Measurements from ENCODE around the gene PLIN5.
"Not testable (repeated sequence)": the region's sequence is repeated elsewhere in the genome, so short reads cannot be mapped to it uniquely, and the experiment has no call there.

The PLIN5 gene

DNA sequence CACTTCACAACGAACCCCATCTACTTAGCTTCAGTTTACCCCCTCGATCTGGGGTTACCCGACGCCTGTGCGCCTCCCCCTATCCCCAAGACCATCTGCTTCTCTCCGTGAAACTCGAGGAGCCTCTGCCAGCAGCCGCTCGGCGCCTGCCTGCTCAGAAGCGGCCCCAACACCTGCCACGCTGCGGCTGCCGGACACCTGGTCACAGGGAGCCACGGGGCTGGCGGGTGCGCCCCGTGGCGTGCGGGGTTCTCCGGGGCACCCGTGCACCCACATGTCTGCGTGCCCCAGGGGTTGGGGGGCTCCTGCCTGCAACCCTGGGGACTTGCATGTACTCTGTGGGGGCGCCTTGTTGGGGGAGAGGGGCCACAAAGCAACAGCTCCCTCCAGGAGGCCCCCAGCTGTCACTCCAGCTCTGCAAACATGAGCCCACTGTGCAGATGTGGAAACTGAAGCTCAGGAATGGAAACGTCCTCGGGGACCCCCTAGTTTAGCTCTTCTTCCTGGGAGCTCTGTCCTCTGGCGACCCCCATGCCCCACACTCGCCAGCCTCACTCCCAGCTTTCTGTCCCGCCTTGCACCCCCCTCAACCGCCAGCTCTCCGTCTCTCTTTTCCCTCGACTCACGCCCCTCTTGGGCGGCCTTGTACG, 31.5 kb upstream of the PLIN5 start:
- no peak for DNase-seq

DNA sequence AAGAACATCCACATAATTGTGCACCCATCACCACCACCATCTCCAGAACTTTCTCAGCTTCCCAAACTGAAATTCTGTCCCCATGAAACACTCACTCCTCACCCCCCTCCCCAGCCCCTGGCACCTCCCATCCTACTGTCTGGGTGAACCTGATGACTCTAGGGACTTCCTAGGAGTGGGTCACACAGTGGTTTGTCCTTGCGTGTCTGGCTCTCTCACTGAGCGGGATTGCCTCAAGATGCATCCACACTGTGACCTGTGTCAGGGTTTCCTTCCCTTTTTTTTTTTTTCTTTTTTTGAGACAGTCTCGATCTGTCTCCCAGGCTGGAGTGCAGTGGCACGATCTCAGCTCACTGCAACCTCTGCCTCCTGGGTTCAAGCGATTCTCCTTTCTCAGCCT, 28.5 kb upstream of the PLIN5 start:
- DNase-seq: not testable (repeated sequence)

DNA sequence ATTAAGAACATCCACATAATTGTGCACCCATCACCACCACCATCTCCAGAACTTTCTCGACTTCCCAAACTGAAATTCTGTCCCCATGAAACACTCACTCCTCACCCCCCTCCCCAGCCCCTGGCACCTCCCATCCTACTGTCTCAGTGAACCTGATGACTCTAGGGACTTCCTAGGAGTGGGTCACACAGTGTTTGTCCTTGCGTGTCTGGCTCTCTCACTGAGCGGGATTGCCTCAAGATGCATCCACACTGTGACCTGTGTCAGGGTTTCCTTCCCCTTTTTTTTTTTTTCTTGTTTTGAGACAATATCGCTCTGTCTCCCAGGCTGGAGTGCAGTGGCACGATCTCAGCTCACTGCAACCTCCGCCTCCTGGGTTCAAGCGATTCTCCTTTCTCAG, 27.1 kb upstream of the PLIN5 start:
- not testable (repeated sequence) for DNase-seq

DNA sequence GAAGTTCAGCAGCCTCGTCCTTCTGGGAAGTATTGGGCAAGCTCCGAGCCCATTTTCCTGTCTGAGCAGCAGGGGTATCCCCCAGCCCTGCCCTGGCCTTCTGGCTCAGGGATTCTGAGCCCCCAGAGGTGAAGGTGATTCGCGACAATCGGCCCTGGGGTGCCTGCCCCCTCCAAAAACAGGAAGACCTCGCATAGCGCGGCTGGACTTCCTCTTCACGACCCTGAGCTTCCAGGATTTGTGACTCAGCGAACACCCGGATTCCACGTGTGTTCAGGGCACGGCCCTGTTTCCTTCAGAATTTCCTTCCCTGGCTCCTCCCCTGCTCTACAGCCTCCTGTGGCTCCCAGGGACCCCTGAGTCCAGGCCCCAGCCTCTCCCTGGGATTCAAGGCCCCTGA, 24.5 kb upstream of the PLIN5 start, which contains the start of gene SEMA6B:
Gene SEMA6B, minus strand, starts transcription at position 116 of the 400 bp plus-strand sequence. CDS start 1,227 bp downstream, outside the sequence.
- no peak for DNase-seq

DNA sequence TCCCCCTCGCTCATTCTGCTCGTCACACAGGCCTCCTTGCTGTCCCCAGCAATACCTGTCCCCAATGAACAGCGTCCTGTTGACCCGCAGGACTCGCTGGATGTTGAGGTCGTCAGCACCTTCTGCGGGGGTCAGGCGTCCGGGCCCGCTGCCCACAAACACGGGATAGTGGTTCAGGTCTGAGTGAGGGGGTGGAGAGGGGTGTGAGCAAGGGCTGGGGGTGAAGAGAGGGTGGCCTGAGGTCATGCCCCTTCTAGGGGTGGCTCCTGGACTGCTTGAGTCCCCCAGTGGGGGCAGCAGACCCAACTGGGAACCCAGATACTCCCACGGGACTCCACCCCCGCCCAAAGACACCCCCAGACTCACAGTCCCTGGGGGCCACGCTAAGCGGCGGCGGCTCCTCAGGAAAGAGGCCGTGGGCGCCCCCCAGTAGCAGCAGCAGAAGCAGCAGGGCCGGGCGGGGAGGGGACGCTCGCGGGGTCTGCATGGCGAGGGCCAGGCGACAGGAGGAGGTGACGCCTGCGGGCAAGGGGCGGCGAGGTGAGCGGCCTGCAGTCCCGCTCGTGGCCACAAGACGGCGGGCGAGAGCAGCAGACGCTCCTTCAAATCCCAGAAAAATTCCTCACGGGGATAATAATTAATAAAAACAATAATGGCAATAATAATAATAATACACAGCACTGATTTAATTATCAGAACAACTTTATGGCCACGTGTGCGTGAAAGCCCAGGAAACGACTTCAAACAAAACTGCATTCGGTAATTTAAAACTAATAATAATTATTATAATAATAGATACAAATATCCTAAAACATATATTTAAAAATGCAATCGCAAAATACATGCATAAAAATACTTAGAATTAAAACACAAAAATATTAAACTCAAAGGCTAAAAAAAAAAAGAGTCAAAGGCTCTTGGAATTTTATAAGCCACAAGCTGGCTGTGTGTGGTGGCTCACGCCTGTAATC, 23.2 kb upstream of the PLIN5 start:
- no peak for DNase-seq

DNA sequence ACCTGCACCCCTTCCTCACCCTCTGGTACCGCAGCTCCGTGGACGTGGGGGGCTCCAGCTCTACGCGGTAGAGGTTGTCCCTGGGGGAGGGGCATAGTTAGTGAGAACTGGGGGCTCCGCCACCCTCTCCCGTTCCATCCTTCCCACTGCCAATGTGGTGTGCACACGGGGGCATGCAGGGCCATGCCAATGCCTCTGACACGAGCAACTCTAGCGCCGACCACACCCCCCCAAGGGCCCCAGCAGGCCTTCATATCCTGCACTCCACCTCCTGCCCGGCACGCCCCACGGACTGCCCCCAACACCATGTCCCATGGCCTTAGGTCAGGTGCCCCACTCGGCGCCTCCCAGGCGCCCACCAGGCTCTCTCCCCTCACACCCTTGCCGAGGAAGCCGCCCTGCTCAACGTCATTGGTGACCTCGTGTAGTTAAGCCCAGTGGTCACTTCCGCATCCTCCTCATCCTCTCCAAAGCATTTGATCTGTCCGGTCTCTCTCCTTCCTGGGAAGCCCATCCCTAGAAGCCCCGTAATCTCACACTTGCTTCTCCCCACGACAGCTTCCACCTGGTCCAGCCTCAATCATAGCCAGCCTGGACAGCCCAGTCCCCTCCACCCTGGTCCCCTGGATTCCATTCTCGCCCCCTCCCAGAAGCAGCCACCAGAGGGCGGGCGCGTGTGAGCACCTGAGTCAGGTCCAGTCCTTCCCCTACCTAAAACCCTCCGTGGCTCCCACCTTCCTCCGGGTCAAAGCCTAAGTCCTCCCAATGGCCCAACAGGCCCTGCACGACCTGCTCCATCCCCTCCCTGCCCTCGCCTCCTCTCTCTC, 22.3 kb upstream of the PLIN5 start:
- no peak for DNase-seq

DNA sequence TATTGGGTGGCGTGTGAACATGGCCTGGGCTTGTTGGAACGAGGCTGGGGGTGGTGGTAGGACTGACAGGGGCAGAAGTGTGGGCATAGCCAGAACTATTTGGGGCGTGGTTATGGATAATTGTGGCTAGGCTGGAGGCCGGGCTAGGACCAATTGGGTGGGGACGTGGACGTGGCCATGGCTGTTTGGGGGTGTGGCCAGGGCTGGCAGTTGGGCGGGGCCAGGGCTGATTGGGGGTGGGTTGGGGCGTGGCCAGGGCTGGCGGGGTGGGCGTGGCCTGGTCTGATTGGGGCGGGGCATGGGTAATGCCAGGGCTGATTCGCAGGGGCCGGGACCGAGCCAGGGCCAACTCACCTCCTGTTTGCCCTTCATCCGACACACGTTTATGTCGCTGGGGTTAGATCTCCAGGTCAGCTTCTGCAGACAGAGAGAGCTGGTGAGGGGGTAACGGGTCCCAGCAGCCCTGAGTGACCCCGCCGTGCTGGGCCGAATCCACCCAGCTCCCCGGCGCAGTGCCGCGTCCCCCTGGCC, 21.6 kb upstream of the PLIN5 start:
- no peak for DNase-seq

DNA sequence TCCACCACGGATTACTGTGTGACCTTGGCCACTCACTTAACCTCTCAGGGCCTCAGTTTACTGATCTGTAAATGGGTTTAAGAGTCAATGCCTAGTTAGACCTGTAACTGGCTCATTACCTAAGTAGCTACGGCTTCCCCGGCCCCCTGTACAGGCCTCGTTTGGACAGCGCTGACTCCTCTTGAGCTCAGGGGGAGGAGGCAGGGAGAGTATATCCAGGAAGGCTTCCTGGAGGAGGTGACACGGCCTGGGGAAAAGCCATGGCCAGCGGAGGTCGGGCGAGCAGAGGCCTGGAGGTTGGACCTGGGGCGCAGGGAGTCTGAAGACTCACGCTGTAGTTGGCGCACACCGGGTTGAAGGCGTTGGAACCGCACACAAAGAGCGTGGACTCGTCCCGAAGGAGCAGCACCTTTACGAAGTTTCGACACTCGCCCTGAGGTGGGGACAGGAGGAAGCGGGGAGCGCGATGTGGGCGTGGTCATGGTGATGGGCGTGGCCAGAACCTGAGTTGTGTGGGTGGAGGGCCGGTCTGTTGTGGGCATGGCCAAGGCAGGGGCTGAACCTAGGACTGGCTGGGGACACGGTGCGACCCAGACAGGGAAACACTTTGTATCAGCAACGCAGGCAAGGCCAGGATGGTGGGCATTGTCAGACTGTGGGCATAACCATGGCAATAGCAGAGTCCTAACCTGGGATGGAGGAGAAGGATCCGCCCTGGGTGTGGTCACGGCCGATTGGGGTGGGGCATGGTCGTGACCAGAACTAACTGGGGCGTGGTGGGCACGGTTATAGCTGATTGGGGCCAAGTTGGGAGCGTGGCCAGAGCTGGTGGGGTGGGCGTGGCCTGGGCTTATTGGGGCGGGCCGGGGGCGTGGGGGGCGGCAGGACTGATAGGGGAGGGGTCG, 20.9 kb upstream of the PLIN5 start:
- DNase-seq: no peak

DNA sequence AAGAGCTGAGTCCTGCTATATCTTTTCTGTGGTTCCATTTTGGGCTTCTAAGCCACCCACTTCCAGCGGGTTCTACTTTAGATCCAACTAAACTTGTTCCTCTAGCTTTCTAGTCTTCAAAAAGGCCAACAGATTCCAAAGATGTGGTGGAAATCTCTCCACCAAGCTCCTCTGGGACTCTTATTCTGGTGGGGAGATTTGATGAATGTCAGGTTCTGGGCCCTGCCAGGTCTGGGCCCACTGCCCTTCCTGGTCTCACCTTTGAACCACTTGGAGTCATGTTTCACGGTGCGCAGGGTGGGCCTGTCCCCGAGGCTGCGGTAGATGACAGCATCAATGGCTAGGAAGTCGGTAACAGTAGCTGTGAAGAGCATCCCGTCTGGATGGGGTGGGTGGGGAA, 19.7 kb upstream of the PLIN5 start:
- no peak for DNase-seq

DNA sequence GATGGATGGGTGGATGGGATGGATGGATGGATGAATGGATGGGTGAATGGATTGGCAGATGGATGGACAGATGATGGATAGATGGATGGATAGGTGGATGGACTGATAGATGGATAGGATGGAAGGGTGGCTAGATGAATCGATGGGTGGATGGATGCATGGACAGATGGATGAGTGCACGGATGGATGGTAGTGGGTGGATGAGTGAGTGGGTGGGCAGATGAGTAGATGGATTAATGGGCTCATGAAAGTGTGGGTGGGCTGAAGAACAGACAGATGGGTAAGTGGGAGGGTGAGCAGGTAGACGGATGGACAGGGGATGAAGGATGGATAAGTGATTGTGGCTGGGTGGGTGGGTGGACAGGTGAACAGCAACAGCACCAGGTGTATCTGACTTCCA, 18.8 kb upstream of the PLIN5 start:
- DNase-seq: no peak

DNA sequence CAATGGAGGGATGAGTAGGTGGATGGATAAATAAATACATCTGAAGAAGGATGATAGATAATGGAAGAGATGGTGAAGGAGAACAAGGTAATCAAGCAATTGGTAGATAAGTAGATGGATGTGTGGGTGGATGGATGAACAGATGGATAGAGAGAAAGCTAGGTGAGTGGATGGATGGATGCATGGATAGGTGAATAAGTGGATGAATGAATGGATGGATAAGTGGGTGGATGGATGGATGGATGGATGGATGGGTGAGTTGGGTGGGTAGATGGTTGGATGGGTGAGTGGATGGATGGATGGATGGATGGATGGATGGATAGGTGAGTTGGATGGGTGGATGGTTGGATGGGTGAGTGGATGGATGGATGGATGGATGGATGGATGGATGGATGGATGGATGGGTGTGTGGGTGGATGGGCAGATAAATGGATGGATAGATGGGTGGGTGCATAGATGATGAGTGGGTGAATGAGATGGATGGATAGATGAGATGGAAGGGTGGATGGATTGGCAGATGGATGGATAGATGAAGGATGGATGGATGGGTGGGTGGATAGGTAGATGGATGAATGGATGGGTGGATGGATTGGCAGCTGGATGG, 18.2 kb upstream of the PLIN5 start:
- no peak for DNase-seq

DNA sequence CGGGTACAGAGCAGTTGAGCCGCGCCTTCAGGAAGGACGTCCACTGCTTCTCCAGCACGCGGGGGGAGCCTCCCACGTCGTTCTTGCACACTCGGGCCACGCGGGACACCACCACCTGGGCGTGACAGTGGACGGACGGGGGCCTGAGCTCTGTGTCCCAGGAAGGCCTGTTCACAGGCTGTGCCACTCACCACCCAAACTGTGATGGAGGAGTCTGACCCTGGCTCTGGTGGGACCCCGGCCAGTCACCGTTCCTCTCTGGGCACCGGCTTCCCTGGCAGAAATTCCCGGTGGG, 17.4 kb upstream of the PLIN5 start:
- DNase-seq: no peak

DNA sequence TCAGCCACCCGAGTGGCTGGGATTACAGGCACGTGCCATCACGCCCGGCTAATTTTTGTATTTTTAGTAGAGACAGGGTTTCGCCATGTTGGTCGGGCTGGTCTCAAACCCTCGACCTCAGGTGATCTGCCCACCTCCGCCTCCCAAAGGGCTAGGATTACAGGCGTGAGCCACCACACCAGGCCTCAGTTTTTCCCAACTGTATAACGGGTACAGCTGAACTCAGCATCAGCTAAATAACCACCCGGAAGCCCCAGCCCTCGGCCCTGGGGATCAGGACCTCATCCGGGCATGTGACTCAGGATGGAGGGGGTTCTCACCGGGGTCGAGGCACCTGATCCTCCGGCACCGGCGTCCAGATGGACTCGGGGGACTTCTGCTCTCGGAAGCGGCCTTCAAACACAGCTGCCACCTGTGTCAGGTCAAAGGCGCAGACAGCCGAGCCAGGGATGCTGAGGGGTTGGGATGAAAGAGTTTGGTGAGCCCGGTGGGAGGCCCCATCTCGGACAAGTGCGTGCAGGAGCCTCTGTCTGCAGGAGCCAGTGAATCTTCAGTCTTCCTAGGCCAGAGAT, 15.5 kb upstream of the PLIN5 start:
- DNase-seq: no peak

DNA sequence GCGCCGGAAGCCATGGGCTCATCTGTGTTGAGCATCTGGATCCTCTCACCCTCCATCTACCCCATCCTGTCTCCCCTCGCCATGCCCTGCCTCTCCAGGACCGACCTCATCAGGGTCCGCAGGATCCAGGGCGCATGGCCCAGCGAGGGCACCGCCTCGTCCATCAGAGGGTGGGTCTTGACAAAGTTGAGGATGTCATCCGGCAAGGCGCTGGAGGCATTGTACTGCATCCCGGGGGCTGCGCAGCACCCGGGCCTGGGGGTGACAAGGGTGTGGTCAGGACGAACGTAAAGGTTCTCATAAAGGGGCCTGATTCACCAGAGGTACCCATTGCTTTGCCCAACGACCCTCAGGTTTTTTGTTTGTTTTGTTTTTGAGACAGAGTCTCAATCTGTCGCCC, 15.0 kb upstream of the PLIN5 start:
- DNase-seq: no peak

DNA sequence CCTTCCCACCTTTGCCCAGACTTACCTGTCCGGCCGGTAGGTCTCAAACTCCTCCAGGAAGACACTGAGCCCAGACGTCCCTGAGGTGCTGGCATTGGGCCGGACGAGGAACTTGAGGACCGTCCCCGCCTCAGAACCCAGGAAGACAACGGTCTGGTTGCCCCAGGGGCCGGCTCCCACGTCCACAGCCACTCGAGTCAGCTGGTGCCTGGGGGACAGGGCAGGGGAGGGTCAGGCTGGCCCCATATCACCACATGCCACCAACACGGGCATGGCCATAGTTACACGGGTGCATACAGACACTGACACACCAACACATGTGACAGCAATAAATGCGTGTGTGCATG, 13.2 kb upstream of the PLIN5 start:
- no peak for DNase-seq

DNA sequence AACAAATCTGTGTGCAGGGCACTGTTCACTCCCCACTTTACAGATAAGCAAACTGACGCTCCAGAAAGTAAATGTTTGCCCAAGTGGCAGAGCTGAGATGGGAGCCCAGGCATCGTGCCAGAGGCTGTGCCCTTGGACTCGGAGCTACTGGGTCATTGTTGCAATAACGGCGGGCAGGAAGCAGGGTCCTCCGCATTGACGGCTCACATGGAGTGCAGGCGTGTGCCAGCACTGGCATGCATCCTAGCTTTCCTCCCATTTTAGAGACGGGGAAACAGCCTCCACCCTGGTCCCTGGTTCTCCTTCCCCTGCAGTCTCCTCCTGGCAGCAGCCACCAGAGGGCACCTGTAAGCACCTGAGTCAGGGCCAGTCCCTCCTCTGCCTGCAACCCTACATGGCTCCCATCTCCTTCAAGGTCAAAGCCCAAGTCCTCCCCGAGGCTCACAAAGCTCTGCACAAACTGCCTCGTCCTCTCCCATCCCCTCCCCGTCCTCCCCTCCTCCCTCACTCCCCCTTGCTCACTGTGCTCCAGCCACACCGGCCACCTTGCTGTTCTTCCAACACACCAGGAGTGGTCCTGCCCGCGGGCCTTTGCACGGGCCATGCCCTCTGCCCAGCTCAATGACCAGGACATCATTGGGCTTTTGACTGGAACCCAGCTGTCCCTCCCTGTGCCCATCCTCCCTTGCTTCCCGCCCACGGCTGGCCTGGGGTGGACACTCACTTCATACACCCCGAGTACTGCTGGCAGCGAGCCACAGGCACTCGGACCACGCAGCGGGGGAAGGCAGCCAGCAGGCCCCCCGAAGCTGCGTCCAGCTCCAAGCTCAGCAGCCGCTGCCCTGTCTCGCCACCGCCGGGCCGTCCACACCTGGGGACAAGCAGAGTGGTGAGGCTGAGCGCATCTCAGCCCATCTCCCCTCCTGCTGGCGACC, 12.5 kb upstream of the PLIN5 start:
- no peak for DNase-seq

DNA sequence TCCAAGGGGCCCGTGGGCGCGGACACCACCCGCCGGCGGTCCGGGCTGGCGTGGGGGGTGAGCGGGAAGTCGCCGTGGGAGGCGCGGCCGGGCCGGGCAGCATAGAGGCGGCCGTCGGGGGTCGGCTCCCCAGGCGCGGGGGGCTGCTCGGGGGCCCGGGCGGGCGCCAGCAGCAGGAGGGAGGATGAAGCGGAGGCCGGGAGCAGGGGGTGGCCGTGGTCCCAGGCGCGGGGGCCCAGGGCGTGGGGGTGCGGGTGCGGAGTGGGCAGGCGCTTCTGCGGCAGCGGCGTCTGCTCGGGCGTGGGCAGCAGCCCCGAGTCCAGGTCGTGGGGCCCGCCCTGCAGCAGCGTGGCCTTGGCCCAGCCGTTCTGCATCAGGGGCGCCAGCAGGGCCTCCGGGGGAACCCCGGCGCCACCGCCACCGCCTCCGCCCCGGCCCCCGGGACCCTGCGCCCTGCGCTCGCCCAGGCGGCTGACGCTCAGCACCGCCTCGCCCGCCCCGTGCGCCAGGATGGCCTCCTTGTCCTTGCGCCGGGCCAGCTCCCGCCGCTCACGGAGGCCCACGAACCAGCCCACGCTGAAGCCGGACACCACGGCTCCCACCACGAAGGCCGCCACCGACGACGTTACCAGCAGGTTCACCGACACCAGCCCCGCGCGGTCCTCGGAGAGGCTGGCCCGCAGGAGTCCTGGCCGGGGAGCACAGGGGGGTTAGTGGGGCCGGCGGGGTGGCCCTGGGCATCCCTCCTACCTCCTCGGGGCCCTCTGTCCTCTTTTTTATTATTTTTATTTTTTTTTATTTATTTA, 9.0 kb upstream of the PLIN5 start:
- no peak for DNase-seq

DNA sequence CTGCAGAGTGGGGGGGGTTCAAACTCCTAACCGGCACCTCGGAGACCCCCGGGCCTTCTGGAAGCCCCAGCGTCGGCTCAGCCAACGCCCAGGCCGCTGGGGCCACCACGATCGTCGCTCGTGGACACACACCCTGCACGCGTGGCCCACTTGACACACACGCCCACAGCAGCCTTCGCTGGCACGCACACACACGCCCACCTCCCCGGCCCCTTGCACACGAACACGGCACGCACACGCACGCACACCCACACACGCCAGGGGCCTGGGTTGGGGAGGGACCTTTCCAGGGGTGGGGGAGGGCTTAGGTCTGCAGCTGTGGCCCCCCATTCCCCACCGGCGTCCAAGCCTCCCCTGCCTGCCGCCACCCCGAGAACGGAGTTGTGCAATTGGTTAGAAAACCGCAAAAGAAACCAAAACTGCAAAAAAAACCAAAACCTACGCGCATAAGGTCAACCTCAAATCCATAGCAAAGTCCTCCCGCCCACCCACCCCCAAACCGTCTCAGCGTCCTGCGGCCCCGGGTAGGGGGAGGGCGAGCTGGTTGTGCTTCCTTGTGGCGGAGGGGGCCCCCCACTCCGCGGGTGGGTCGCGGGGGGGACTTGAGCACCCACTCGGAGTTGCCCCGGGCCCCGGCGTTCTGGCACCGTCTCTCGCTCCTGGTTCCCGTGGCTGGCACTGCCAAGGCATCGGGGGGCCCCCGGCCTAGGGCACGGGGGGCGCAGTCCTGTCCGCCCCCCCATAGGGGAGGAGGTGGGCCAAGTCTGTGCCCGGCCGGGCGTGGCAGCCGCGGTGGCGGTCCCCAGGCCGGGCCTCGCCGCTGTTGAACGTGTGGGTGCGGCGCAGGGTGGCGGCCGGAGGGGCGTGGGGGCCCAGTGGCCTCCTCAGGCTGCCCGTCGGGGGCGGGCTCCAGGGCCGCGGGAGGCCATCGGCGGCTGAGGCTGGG, 8.1 kb upstream of the PLIN5 start:
- no peak for DNase-seq
